ENCODE results near the gene SH3BGRL3.
"Not testable (repeated sequence)": the region's sequence is repeated elsewhere in the genome, so short reads cannot be mapped to it uniquely, and the experiment has no call there.

SH3BGRL3 gene

DNA sequence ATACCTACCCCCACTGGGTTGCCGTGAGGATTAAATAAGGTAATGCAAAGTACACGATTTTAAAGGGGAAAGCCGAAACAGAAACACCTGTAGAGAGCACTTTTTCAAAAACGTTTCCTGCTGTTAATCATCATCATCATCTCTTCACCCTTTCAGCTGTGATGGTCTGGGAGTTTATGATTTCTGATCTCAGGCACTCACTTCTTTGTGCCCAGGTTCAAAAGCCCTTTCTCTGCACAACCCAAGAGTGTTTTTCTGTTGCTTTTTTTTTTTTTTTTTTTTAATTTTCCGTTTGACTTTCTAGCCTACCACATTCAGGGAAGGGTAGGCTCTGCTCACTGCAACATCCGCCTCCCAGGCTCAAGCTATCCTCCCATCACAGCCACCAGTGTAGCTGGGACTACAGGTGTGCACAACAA, 27.5 kb downstream of the SH3BGRL3 start:
- FAIRE-seq (no peak), DNase-seq (ENCODE audit: insufficient read length, low spot score) (no peak)
- TF ChIP-seq, protein P1, sequence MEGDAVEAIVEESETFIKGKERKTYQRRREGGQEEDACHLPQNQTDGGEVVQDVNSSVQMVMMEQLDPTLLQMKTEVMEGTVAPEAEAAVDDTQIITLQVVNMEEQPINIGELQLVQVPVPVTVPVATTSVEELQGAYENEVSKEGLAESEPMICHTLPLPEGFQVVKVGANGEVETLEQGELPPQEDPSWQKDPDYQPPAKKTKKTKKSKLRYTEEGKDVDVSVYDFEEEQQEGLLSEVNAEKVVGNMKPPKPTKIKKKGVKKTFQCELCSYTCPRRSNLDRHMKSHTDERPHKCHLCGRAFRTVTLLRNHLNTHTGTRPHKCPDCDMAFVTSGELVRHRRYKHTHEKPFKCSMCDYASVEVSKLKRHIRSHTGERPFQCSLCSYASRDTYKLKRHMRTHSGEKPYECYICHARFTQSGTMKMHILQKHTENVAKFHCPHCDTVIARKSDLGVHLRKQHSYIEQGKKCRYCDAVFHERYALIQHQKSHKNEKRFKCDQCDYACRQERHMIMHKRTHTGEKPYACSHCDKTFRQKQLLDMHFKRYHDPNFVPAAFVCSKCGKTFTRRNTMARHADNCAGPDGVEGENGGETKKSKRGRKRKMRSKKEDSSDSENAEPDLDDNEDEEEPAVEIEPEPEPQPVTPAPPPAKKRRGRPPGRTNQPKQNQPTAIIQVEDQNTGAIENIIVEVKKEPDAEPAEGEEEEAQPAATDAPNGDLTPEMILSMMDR (IDR thresholded peaks at IDR 0.05; ENCODE audit: insufficient read depth, missing control alignments), result no peak

DNA sequence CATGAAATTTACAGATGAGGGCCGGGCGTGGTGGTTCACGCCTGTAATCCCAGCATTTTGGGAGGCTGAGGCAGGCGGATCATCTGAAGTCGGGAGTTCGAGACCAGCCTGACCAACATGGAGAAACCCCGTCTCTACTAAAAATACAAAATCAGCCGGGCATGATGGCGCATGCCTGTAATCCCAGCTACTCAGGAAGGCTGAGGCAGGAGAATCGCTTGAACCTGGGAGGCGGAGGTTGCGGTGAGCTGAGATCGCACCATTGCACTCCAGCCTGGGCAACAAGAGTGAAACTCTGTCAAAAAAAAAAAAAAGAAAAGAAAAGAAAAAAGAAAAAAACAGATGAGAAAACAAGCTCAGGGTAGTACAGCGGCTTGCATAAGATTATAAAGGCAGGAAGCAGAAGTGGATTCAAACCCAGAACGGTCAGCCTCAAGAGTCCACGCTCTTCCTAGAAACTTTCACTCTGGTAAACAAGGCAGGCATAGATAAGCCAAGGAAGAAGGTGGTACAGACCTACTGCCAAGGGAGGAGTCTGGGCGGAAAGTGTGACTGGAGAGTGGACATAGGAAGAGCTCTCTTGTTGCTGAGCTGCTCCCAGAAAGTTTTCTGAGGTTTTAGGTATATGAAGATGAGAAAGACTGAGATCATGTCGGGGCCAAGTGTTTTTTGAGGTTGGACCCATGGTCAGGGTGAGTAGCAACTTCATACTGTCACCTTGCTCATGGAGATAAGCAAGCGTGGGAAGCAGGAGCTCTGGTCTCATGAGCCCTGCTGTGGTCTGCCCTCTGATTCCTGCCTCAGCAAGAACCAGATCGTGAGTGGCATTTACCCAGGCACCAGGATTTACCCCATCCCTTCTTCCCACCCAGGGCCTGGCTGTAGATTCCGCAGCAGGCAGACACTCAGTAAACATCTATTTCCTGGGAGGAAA, 28.3 kb downstream of the SH3BGRL3 start:
- DNase-seq (ENCODE audit: insufficient read length, low spot score); FAIRE-seq: not testable (repeated sequence)

DNA sequence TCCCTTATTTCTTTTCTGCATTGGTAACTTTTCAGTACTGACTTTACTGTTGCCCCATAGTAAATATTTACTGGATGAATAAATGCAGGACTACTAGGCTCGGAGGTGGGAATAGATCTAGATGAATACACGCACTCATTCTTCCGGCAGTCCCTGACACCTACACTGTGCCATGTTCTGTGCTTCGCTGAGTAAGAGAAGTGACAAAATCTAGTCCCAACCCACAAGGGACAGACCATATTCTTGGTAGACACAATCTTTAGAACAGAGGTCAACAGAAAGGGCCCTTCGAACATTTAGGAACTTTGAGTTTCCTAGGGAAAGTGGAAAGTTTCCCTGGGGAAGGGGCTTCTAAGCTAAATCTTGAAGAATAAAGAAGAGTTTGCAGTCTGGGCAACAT, 34.6 kb downstream of the SH3BGRL3 start:
- TF ChIP-seq, protein P1 (IDR thresholded peaks at IDR 0.05; ENCODE audit: insufficient read depth, missing control alignments), result no peak
- FAIRE-seq (no peak), DNase-seq (ENCODE audit: insufficient read length, low spot score) (no peak)

DNA sequence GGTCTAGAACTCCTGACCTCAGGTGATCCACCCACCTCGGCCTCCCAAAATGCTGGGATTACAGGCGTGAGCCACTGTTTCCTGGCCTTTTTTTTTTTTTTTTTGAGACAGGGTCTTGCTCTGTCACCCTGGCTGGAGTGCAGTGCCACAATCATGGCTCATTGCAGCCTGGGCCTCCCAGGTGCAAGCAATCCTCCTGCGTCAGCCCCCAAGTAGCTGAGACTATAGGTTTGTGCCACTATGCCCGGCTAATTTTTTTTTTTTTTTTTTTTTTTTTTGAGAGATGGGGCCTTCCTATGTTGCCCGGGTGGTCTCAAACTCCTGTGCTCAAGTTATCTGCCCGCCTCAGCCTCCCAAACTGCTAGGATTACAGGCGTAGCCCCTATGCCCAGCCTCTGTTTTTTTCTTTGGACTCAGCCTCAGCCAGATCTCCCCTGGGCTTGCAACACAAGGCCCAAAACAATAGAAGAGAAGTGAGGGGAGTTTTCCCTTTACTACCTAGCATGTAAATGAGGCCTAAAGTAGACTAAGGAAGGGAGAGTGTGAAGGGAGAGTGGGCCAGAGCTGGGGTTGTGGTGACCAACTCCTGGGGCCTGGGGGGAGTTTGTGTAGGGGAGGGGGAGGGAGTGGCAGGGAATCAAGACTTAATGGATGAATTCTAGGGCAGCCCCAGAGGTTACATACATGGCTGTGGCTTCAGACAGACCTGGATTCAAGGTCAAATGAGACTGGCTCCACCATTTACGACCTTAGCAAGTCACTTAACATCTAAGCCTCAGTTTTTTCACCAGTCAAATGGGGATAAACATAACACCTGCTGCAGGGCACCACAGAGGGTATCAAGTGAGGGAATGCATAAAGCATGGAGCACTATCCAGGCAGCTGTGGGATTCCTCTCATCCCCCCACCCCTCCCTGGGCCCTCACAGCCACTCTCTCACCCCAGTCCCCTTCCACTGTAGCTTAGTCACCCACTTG, 36.3 kb downstream of the SH3BGRL3 start:
- DNase-seq (ENCODE audit: insufficient read length, low spot score), result no peak
- TF ChIP-seq, protein P1 (IDR thresholded peaks at IDR 0.05; ENCODE audit: insufficient read depth, missing control alignments), result no peak
- no peak for FAIRE-seq

DNA sequence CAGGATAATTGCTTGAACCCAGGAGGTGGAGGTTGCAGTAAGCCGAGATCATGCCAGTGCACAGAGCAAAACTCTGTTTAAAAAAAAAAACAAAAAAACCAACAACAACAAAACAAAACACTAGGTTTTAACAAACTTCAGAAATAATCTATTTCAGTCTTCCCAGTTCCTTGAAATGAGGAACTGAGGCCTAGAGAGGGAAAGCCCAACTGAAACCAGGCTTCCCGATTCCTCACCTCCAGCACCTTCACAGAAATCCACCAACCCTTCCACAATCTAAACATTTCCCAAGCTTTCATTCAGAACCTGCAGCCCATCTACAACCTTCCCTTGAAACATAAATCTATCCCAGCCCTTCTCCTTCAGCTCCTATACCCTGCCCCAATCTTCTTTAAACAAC, 37.3 kb downstream of the SH3BGRL3 start:
- DNase-seq (ENCODE audit: insufficient read length, low spot score), result no peak
- TF ChIP-seq, protein P1 (IDR thresholded peaks at IDR 0.05; ENCODE audit: insufficient read depth, missing control alignments), result no peak
- FAIRE-seq, result no peak

DNA sequence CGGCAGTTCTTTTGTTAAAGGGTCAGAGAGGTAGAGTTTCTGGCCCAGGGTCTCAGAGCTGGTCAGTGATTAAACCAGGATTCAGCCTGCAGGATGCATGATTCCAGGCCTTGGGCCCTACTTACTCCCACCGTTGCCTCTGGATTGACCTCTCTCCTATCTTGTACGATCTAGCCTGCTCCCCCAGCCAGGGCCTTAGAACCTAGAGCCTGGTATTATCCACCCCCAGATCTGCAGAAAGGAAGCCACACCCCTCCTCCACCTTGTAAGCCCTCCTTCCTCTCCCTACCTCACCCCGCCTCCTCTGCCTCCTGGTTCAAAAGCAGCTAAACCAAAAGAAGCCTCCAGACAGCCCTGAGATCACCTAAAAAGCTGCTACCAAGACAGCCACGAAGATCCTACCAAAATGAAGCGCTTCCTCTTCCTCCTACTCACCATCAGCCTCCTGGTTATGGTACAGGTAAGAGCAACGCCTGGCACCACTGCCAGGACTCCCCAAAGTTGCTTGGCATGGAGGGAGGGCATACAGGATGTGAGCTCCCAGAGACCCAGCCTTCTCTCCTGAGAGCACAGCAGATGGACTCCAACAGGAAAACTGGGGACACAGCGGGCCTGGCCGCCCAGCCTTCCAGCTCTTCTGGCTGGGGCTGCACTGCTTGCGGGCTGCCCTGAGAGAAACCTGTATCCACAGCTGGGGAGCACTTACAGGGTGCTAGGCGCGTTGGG, 37.9 kb downstream of the SH3BGRL3 start, which contains the start of gene CD52:
Gene CD52, plus strand, starts transcription at position 347 of the 726 bp plus-strand sequence. Its CDS starts 60 bp downstream, at position 407.
- no peak for DNase-seq (ENCODE audit: insufficient read length, low spot score)
- FAIRE-seq, result no peak
- TF ChIP-seq, protein P1 (IDR thresholded peaks at IDR 0.05; ENCODE audit: insufficient read depth, missing control alignments), result no peak
